DND-41 (cell line): ENCODE data around the gene LMAN2.

Source experiments
- ATAC-seq: fragments of 200-7000 bp; cut with Tn5 transposase; 3 replicates; pipeline ENCODE4 v1.9.1; 2021; ENCODE audit warnings: low read depth; ENCODE audit not compliant: insufficient read depth
- DNase-seq: peaks from one replicate; pipeline ENCODE4 v3.0.0-alpha.2; 2020
- H2AFZ ChIP-seq: 2 replicates; pipeline ENCODE4 v1.6.0; 2012; ENCODE audit warnings: low read depth, low read length
- H3K27ac ChIP-seq: 2 replicates; pipeline ENCODE4 v1.5.1; 2012; ENCODE audit warnings: low read length, inconsistent platforms
- H3K27me3 ChIP-seq: fragments of 200-600 bp; sonication (generic); 2 replicates; pipeline ENCODE4 v1.6.0; 2012; ENCODE audit warnings: low read length, mild to moderate bottlenecking, inconsistent platforms; ENCODE audit not compliant: insufficient read depth, poor library complexity
- H3K36me3 ChIP-seq: 2 replicates; pipeline ENCODE4 v1.5.1; 2012; ENCODE audit warnings: low read length, inconsistent platforms; ENCODE audit not compliant: insufficient read depth
- H3K4me1 ChIP-seq: 2 replicates; pipeline ENCODE4 v1.5.1; 2012; ENCODE audit warnings: mild to moderate bottlenecking, low read length; ENCODE audit not compliant: insufficient read depth
- H3K4me2 ChIP-seq: 2 replicates; pipeline ENCODE4 v1.6.0; 2012; ENCODE audit warnings: mild to moderate bottlenecking, moderate library complexity, low read length, inconsistent platforms; ENCODE audit not compliant: insufficient read depth
- H3K4me3 ChIP-seq, 2 experiments: fragments of 200-600 bp in 1 of 2; shearing (Covaris generic) in 1 of 2; 2 replicates each; pipeline ENCODE4 v1.5.1; 2012 to 2016; ENCODE audit warnings: inconsistent platforms in 2 of 2, low read length in 2 of 2, mild to moderate bottlenecking in 2 of 2, low read depth in 1 of 2, moderate library complexity in 1 of 2
- H3K79me2 ChIP-seq: 2 replicates; pipeline ENCODE4 v1.6.0; 2012; ENCODE audit warnings: low read length, inconsistent platforms; ENCODE audit not compliant: insufficient read depth
- H3K9ac ChIP-seq: 2 replicates; pipeline ENCODE4 v1.6.0; 2012; ENCODE audit warnings: low read depth, mild to moderate bottlenecking, inconsistent platforms, low read length, moderate library complexity
- H3K9me3 ChIP-seq: 2 replicates; pipeline ENCODE4 v1.5.1; 2012; ENCODE audit warnings: low read length, moderate library complexity, mild to moderate bottlenecking, inconsistent platforms; ENCODE audit not compliant: insufficient read depth, severe bottlenecking
- H4K20me1 ChIP-seq: 2 replicates; pipeline ENCODE4 v1.6.0; 2012; ENCODE audit warnings: low read length; ENCODE audit not compliant: insufficient read depth
- CTCF ChIP-seq: IDR thresholded peaks from 2 replicates; pipeline ENCODE4 v1.5.1; 2012; ENCODE audit warnings: borderline replicate concordance, low read length, moderate library complexity, mild to moderate bottlenecking; ENCODE audit not compliant: poor library complexity, severe bottlenecking; ENCODE audit errors: extremely low read depth
- EZH2 ChIP-seq: IDR thresholded peaks from 3 replicates; pipeline ENCODE4 v1.6.1; 2012; ENCODE audit warnings: borderline replicate concordance, low read depth, mild to moderate bottlenecking, moderate library complexity, low read length, inconsistent platforms; ENCODE audit not compliant: severe bottlenecking

The LMAN2 gene

GRCh38 chr5:177312649-177313181, 38.8 kb downstream of the LMAN2 start:
- H3K9ac ChIP-seq = peak overlapping the region; percentile 77
- H2AFZ ChIP-seq = peak overlapping the region; percentile 69
- H3K36me3 ChIP-seq = peaks cover 40% of the 10 kb centered on the region
- TF ChIP-seq CTCF (peak; percentile 53), EZH2 (no peak)
- H3K79me2 ChIP-seq = peaks cover 52% of the 10 kb centered on the region
- H4K20me1 ChIP-seq = peaks cover 35% of the 10 kb centered on the region
- H3K9me3 ChIP-seq = no peaks in the 10 kb centered on the region
- H3K27ac ChIP-seq = peak overlapping the region; percentile 94
- DNase-seq (peak; percentile 74), ATAC-seq (peak; percentile 43)
- peaks cover 46% of the 10 kb centered on the region for H3K4me1 ChIP-seq
- peak overlapping the region; percentile 23 to 65; a peak in 3 of 4 replicates for H3K4me3 ChIP-seq
- H3K27me3 ChIP-seq = no peaks in the 10 kb centered on the region
- peak overlapping the region; percentile 85 for H3K4me2 ChIP-seq

GRCh38 chr5:177311723-177312648, 39.5 kb downstream of the LMAN2 start, which contains the start of gene MXD3:
Gene MXD3, minus strand, starts transcription at chr5:177311898. Its CDS starts 68 bp downstream, at chr5:177311830.
- TF ChIP-seq CTCF = no peak
- peak within 1 kb of the TSS; percentile 85 for H3K4me2 ChIP-seq
- H3K79me2 ChIP-seq = peaks cover 56% of the 10 kb centered on the region
- DNase-seq (peak; percentile 99), ATAC-seq (peak; percentile 78)
- peaks cover 52% of the 10 kb centered on the region for H3K4me1 ChIP-seq
- peak within 1 kb of the TSS; percentile 79 for H3K4me3 ChIP-seq
- H3K36me3 ChIP-seq = peaks cover 43% of the 10 kb centered on the region
- no peaks in the 10 kb centered on the region for H3K27me3 ChIP-seq
- H3K9me3 ChIP-seq = no peaks in the 10 kb centered on the region
- peaks cover 31% of the 10 kb centered on the region for H4K20me1 ChIP-seq
- H3K9ac ChIP-seq = peak within 1 kb of the TSS; percentile 77
- peak within 1 kb of the TSS; percentile 94 for H3K27ac ChIP-seq
- peak within 1 kb of the TSS; percentile 73 for H2AFZ ChIP-seq

- Histone ChIP-seq H2AFZ (peak overlapping the region; percentile 64), H3K36me3 (peaks cover 48% of the 10 kb centered on the region), H3K27me3 (no peaks in the 10 kb centered on the region), H3K79me2 (peaks cover 62% of the 10 kb centered on the region), H3K4me2 (peak overlapping the region; percentile 81), H3K27ac (peak overlapping the region; percentile 83), H3K9ac (peak overlapping the region; percentile 77), H3K4me1 (peaks cover 57% of the 10 kb centered on the region), H3K9me3 (no peaks in the 10 kb centered on the region), H4K20me1 (peaks cover 37% of the 10 kb centered on the region), H3K4me3 (peak overlapping the region; percentile 79)
- TF ChIP-seq EZH2 (no peak), CTCF (no peak)
- no peak for ATAC-seq
- DNase-seq = no peak
Observed at GRCh38 chr5:177311392-177311722, 40.1 kb downstream of the LMAN2 start.
